Skeletal muscle tissue (tissue), 1 donor: ENCODE data around the gene NBPF12. TPM values are rescaled to one million over a fixed set of nuclear protein-coding genes. Genes with fewer than 3 reads are reported as not detected.

ENCODE experiments used
- total RNA-seq: library from RNA; depleted of rRNA; stranded (reverse); fragments of >200 nt; gene quantifications from one replicate; pipeline ENCODE4 v1.2.3, GENCODE V29; 2014

The NBPF12 gene
- total RNA-seq, 1 donor from 2014 or later = 9.9 TPM

Other genes with a start within 250 kb of the NBPF12 start
- gene PRKAB2, start 234.1 kb downstream of the NBPF12 start, total RNA-seq = 13.6 TPM